Amygdala (tissue), 56 donors: ENCODE results near the gene ADAM15.

Experiments
- DNase-seq, 56 donors: peaks; one replicate each; lab custom pipeline; 2025; lab: John Stamatoyannopoulos, UW

The ADAM15 gene

DNA sequence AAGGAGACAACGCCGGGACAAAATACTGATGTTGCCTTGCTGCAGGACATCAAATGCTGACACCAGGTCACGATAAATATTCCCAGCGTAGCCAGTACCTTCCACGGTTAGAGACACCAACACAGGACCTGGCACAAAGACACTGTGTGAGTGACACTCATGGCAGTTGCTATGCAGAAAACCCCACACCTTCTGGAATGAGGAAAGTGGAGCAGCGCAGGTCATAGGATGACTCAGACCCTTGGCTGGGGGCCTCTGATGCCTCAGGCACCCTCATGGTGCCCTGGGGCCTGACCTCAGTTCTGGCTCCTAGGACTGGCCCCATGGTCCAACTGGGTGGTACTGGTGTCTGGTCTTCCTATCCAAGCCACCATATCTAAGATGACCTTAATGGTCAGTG, 24.5 kb upstream of the ADAM15 start:
- no peak for DNase-seq

GRCh38 chr1:155029513-155030242, 21.4 kb upstream of the ADAM15 start:
- no peak for DNase-seq

GRCh38 chr1:155030243-155030795, 20.8 kb upstream of the ADAM15 start:
- no peak for DNase-seq

- DNase-seq = no peak
Observed at GRCh38 chr1:155030899-155031298, 20.2 kb upstream of the ADAM15 start.

DNA sequence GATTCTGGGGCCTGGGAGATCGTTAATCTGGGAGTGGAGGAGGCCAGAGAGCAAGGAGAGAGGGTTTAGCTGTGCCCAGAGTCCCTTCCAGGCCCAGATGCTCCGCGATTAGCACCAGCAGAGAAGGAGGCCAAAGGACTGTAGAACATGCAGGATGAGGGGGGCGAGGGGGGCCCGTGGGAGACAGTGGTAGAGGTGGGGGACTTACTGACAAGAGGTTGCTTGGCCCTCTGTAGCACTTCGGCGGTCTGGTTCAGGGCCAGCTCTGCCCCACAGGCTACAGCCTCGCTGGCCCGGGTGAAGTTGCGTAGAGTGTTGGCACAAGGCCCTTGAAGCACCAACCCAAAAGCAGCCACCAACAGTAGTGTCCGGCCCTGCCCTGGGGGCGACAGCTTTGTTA, 18.2 kb upstream of the ADAM15 start:
- DNase-seq = no peak

DNA sequence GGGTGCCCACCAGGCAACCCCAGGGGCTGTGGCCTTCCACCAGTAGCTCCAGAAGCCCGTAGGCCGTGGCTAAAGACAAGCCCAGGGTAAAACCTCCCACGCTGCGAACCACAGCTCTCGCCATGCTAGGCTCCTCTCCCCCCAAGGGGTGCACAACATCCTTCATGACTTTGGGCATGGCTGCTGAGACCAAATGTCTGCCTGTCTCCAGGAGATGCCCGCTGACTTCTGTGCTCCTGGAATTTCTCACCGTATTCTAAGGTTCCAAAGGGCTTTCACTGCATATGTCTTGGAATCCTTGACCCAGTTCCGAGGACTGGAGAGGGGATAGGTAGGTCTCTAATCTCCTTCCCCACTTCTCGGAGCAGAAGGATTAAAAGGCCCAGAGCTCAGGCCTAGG, 17.6 kb upstream of the ADAM15 start, which contains the start of the genes DCST1 and DCST2:
TSS of gene DCST1 (plus strand) at position 301 of the 400 bp plus-strand sequence. CDS start 213 bp downstream, outside the sequence.
TSS of gene DCST2 (minus strand) at position 258 of the 400 bp plus-strand sequence. CDS start at position 178, 80 bp downstream.
- DNase-seq = no peak

GRCh38 chr1:155034318-155035208, 16.6 kb upstream of the ADAM15 start:
- DNase-seq = no peak

GRCh38 chr1:155035936-155036335, 15.2 kb upstream of the ADAM15 start:
- no peak for DNase-seq

GRCh38 chr1:155037043-155037442, 14.1 kb upstream of the ADAM15 start:
- DNase-seq = no peak

DNA sequence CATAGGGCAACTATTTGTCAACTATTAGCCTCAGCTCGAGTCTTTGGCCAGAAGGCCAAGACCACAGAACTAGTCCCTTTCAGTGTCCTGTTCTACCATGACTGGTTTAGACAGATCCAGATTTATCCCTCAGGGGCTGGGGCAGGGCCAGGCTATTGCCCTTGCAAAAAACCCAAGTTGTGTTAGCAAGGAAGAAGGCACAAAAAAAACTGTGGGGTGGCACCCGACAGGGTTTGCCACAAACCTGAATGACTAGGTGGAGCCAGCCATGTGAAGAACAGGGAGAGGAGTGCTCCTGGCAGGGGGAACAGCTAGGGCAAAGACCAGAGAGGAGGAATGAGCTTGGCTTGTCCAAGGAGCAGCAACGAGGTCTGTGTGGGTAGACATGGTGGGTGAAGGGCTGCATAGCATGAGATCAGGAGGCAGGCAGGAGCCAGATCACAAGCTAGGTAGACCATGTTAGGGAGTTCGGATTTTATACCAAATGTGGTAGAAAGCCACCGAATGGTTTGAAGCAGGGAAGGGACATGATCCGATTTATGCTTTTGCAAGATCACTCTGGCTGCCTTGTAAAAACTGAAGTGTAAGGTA, 13.2 kb upstream of the ADAM15 start:
- DNase-seq = no peak

- DNase-seq = no peak
Observed at GRCh38 chr1:155038602-155039307, 12.4 kb upstream of the ADAM15 start.

GRCh38 chr1:155039308-155039669, 11.8 kb upstream of the ADAM15 start:
- DNase-seq = no peak

DNA sequence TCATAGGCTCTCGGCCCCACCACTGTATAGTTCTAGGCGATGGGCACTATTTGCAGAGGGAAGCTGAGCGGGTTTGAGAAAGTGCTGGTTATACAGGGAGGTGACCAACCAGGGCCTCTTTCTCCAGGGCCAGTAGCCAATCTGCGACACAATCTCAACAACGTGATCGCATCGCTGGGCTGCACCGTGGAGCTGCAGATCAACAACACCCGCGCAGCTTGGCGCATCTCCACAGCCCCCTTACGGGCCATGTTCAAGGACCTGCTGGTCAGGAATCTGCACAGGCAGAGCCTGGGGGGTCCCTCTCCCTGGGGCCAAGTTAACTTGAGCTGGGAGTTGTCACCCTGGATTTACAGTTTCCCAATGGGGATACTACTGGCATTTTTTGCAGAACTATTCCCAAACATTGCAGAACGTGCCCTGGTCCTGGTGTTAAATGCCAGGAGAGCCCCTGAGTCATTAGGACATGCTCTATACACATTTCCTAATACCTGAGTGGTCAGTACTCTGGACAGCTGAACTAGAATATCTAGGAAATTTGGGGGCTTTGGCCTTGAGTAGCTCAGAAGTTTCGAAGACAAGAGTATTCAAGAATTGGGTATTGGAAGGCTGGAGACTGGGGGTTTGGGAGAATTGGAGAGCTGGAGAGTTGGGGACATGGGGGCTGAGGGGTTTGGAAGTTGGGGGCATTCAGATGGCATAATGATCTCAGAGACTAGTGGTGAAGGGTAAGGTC, 10.6 kb upstream of the ADAM15 start:
- DNase-seq = no peak

DNA sequence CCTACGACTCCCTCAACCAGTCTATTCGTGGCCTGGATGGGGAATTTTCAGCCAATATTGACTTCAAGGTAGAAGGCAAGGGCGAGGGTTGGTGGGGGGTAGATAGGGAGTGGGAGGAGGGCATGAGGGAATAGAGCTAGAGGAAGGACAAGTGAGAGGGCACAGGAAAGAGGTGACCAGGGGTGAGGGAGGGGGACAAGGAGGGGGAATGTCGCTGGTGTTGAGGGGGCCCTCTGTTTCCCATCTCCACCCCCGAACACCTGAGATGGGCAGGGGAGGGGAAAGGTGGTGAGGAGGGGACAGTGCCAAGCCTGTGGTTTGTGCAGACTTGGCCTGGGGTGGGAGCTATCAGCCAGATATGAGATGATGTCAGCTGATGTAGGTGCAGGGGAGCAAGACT, 8.3 kb upstream of the ADAM15 start:
- no peak for DNase-seq

DNA sequence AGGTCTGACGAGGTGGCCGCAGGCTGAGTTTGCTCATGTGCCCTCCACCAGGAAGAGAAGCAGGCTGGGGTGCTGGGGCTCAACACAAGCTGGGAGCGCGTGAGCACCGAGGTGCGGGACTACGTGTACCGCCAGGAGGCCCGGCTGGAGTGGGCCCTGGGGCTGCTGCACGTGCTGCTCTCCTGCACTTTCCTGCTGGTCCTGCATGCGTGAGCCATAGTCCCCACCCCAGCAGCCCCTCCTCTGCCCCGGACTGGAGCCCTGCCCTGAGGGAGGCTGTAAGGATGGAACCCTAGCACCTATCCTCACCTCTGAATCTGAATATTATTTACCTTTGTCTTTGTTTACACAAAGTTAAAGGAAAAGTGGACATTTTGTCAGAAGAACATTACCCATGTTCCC, 7.8 kb upstream of the ADAM15 start:
- DNase-seq = no peak

- DNase-seq = no peak
Observed at GRCh38 chr1:155043793-155044192, 7.3 kb upstream of the ADAM15 start.

DNA sequence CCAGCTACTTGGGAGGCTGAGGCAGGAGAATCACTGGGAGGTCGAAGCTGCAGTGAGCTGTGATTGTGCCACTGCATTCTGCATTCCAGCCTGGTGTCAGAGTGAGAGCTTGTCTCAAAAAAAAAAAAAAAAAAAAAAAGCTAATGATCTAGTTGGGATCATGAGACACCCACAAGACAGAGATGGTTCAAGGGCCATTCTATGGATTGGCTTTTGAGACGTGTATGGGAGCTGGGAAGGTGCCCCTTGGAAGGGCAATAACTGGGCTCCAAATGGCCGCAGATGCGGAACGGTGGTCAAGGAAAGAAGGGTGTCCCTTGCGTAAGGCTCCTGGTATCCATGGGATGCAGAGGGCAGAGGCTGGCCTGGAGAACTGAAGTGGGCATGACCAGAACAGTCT, 6.8 kb upstream of the ADAM15 start:
- DNase-seq = no peak

- DNase-seq = peak in 49 of 56 donors; percentile 4 to 89 (median 46)
Observed at GRCh38 chr1:155044812-155045657, 6.1 kb upstream of the ADAM15 start.
